GM21367 (cell line): ENCODE data around the gene PTK6.
"Not testable (repeated sequence)": the region's sequence is repeated elsewhere in the genome, so short reads cannot be mapped to it uniquely, and the experiment has no call there.

Source experiments
- ATAC-seq: cut with Tn5 transposase; IDR thresholded peaks from one replicate; pipeline ENCODE4 v1.9.1; 2021; ENCODE audit not compliant: unreplicated experiment

PTK6 gene

GRCh38 chr20:63536997-63537524 lies at the start of gene PTK6:
Gene PTK6, minus strand, starts transcription at chr20:63537376. Its CDS starts 62 bp downstream, at chr20:63537314.
- peak; percentile 11 for ATAC-seq

DNA sequence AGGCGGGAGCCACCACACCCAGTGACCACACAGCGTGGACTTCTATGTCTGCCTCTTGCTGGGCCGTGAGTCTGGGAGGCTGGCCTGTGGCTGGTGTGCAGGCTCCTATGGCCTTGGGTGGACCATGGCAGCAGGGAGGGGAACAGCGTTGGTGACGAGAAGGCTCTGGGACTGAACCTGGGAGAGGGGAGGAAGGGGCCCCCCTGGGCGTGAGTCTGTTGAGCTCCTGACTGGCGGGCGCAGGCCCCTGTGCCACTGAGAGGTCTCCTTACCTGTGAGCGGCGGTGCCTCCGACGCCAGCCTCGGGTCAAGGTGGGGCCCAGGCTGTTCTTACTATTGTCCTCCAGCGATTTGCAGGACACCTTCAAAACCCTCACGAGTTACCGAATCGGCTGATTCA lies 49.6 kb upstream of the PTK6 start:
- ATAC-seq: no peak

DNA sequence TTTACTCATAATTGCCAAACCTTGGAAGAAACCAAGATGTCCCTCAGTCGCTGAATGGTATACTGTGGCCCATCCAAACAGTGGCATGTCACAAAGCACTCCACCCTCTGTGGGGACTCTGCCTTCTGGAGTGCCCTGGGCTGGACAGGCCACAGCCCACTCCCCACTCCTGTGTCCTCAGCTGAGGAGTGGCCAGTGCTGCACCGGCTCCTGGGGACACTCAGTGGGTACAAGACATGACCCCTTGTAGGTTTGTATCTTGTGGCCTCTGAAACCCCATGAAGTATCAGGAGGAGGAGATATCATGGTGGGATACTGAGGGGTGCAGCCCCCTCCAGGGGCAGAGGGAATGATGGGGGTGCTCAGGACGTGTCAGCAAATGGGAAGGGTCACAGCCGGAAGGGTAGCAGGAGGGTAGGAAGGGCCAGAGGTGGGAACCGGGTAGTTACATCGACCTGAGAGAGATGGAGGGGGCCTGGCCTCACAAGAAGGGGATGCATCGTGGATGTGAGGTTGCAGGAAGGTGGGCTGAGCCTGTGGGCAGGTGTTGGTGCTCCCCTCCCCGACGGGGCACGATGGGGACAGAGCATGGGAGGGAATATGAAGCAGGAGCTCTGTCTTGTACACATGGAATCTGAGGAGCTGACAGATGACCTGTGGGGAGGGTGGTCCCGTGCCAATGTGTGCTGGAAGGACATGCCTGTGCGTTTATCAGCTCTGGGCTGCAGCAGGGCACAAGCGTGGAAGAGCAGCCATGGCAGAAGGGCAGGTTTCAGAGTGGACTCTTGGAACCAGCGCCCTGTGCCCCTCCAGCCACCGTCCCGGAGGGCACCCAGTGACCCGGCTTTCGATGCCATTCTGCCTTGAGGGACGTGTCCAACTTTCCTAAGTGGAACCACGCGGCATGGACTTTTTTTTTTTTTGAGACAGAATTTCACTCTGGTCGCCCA lies 48.7 kb upstream of the PTK6 start:
- ATAC-seq: no peak

DNA sequence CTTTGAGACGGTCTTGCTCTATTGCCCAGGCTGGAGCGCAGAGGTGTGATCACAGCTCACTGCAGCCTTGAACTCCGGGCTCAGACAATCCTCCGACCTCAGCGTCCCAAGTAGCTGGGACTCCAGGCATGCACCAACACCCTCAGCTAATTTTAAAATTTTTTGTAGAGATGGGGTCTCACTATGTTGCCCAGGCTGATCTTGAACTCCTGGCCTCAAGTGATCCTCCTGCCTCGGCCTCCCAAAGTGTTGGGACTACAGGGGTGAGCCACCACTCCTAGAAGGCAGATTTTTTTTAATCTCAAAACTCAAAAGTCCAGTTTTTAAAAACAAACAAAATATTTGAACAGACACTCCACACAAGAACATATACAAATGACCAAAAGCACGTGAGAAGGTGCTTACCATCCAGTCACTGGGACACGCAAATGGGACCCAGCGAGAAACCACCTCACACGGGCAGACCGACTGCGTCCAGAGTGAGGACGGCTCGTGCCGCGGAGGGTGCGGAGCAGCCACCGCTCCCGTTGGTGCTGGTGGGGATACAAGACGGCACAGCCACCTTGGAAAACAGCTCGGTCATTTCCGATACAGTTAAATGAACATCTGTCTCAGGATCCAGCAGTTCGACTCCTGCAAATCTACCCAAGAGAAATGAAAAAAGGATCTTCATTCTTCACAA lies 45.3 kb upstream of the PTK6 start:
- no peak for ATAC-seq

DNA sequence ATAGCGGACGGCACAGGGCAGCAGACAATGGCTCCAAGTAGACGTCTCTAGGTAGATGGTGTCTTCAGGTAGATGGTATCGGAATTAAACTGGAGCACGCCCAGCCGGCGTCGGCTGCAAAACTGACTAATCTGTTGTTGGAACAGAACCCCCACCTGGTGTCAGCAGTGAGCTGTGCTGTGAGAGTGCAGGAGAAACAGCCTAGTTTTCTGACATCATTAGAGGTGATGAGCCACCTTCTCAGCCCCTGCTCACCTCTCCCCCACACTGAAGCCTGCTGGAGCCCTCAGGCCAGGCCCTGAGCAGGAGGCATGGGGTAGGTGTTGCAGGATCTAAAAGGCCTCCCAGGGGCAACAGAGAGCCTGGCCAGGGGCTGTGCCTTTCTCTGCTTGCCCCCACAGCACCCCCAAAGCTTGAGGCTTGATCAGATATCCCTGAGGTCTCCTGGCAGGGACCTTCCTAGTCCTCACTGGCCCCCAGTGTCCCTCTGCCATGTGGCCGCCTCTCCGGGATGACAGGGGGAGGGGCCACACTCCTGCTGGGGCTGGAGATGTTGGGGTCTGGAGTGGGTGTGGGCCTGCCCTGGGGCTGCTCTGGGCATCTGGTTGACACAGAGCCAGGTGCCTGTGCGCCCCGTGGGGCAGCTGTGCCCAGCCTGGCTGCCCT lies 43.8 kb upstream of the PTK6 start:
- ATAC-seq: no peak

DNA sequence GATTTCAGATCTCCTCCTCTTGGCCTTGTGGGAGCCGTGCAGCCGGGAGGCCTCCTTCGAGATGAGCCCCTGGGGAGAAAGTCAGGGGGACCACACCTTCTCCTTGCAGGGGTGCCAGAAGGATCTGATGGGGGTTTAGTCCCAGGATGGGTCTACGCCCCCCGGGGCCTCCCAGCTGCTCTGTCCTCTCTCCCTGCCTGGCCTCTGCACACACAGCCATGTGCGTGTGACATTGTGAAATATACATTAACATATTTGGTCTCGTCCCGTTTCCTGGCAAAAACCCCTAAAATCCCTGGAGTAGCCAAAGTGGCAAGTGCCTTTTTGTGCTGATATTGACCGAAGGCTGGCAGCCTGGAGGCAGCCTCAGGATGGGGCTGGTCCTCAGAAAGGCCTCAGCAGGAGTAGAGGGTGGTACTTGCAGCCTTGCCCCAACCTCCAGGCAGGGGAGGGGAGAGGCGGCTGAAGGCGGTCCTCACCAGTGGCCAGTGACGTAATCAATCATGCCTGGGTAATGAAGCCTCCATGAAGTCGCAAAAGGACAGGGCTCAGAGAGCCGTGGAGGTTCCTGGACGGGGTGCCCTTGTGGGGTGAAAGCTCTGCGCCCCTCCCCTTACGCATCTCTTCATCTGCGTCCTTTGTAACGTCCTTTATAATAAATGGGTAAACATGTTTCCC lies 42.0 kb upstream of the PTK6 start:
- no peak for ATAC-seq

- ATAC-seq: no peak
Measured at GRCh38 chr20:63578224-63579016, 41.2 kb upstream of the PTK6 start.

- no peak for ATAC-seq
Measured at GRCh38 chr20:63577317-63577894, 40.2 kb upstream of the PTK6 start.

- ATAC-seq: no peak
Measured at GRCh38 chr20:63576311-63576710, 39.1 kb upstream of the PTK6 start.

GRCh38 chr20:63574829-63575743 lies 37.9 kb upstream of the PTK6 start:
- ATAC-seq: no peak

- no peak for ATAC-seq
Measured at GRCh38 chr20:63574156-63574828, 37.1 kb upstream of the PTK6 start, which contains the start of gene HELZ2. Gene HELZ2, minus strand, starts transcription at chr20:63574239. Its CDS starts 1,854 bp downstream, at chr20:63572385.

- ATAC-seq: no peak
Measured at GRCh38 chr20:63573647-63574131, 36.5 kb upstream of the PTK6 start.

DNA sequence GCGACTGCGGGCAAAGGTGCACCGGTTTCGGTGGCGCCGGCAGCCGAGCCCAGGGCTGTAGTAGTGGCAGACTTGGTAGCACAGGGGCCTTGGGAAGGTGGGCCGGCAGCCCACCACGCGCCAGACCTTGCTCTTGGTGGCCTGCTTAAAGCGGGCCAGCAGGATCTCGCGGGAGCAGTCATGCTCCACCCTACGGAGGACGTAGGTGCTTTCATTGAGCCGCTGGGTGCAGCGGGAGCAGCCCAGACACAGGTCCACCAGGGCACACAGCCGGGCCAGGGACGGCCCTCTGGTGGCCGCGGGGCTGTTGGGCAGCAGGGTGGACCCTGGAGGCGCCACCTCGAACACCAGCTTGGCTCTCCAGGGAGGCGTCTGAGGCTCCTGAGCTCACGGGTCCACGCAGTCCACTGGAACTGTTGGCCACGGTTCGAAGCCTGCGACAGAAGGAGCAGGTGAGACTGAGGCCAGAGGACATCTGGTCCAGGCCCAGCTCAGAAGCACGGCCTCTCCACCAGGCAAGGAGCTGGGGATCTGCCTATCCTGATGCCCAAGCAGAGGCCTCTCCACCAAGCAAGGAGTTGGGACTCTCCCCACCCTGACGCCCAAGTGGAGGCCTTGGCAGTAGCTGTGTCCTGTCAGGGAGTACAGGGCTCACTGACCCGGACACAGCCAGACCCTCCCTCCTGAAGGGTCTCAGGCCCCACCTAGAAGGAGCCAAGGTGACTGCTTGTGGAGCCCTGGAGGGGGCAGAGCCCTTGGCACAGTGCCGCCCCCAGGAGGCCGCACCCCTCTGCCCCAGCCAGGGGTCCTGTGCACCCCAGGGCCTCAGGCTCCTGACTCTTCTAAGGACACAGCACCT lies 35.8 kb upstream of the PTK6 start:
- no peak for ATAC-seq

GRCh38 chr20:63572071-63572787 lies 35.1 kb upstream of the PTK6 start:
- no peak for ATAC-seq

DNA sequence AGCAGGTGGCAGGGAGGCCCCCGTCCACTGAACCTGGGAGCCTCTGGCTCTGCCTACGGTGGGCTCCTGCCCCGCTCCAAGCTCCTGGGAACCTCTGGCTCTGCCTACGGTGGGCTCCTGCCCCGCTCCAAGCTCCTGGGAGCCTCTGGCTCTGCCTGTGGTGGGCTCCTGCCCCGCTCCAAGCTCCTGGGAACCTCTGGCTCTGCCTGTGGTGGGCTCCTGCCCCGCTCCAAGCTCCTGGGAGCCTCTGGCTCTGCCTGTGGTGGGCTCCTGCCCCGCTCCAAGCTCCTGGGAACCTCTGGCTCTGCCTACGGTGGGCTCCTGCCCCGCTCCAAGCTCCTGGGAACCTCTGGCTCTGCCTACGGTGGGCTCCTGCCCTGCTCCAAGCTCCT lies 33.9 kb upstream of the PTK6 start:
- not testable (repeated sequence) for ATAC-seq
